ENCODE measurements around the gene SRD5A2.

GRCh38 chr2:31563273-31563839, 17.4 kb downstream of the SRD5A2 start:
- TF ChIP-seq, protein P1, sequence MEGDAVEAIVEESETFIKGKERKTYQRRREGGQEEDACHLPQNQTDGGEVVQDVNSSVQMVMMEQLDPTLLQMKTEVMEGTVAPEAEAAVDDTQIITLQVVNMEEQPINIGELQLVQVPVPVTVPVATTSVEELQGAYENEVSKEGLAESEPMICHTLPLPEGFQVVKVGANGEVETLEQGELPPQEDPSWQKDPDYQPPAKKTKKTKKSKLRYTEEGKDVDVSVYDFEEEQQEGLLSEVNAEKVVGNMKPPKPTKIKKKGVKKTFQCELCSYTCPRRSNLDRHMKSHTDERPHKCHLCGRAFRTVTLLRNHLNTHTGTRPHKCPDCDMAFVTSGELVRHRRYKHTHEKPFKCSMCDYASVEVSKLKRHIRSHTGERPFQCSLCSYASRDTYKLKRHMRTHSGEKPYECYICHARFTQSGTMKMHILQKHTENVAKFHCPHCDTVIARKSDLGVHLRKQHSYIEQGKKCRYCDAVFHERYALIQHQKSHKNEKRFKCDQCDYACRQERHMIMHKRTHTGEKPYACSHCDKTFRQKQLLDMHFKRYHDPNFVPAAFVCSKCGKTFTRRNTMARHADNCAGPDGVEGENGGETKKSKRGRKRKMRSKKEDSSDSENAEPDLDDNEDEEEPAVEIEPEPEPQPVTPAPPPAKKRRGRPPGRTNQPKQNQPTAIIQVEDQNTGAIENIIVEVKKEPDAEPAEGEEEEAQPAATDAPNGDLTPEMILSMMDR (IDR thresholded peaks at IDR 0.05), result no peak
- no peak for TF ChIP-seq POLR2A (IDR thresholded peaks at IDR 0.05)

Measured in adrenal gland (tissue), 5 donors.